Tibial nerve (tissue), 4 donors: ENCODE measurements around the gene MYADM.

ENCODE experiments used
- EP300 ChIP-seq, 2 donors: sonication (generic); formaldehyde crosslinking; IDR thresholded peaks; one replicate each; pipeline ENCODE4 v1.6.1; 2017; ENCODE audit warnings: antibody characterized with exemption in 2 of 2, mild to moderate bottlenecking in 1 of 2
- POLR2A ChIP-seq, 2 donors: fragments of 450-650 bp; IDR thresholded peaks; one replicate each; pipeline ENCODE4 v1.6.1; 2017; ENCODE audit warnings: antibody characterized with exemption in 2 of 2, mild to moderate bottlenecking in 2 of 2, moderate library complexity in 2 of 2
- TF ChIP-seq, protein P1 (sequence below), 5 experiments: fragments of 200-600 bp in 3 of 5; fragments of 450-650 bp in 2 of 5; sonication (generic) in 3 of 5; IDR thresholded peaks; one replicate each; pipeline ENCODE4 v1.5.1; 2016 to 2019; ENCODE audit warnings: antibody characterized with exemption in 5 of 5, mild to moderate bottlenecking in 3 of 5, moderate library complexity in 2 of 5

- TF ChIP-seq, protein P1, sequence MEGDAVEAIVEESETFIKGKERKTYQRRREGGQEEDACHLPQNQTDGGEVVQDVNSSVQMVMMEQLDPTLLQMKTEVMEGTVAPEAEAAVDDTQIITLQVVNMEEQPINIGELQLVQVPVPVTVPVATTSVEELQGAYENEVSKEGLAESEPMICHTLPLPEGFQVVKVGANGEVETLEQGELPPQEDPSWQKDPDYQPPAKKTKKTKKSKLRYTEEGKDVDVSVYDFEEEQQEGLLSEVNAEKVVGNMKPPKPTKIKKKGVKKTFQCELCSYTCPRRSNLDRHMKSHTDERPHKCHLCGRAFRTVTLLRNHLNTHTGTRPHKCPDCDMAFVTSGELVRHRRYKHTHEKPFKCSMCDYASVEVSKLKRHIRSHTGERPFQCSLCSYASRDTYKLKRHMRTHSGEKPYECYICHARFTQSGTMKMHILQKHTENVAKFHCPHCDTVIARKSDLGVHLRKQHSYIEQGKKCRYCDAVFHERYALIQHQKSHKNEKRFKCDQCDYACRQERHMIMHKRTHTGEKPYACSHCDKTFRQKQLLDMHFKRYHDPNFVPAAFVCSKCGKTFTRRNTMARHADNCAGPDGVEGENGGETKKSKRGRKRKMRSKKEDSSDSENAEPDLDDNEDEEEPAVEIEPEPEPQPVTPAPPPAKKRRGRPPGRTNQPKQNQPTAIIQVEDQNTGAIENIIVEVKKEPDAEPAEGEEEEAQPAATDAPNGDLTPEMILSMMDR (IDR thresholded peaks at IDR 0.05): no peak
- TF ChIP-seq POLR2A (IDR thresholded peaks at IDR 0.05) (no peak), EP300 (IDR thresholded peaks at IDR 0.05) (no peak)
These were observed 39.2 kb upstream of the MYADM start for GRCh38 chr19:53828531-53828930.
